CD4-positive, alpha-beta T cell treated with Interleukin-21 for 1 hour (primary cell): ENCODE data around the gene NKX2-4.

Experiments used
- DNase-seq: peaks from one replicate; pipeline ENCODE4 v3.0.0-alpha.2; 2020

The NKX2-4 gene

GRCh38 chr20:21357844-21358243 is 39.5 kb downstream of the NKX2-4 start:
- no peak for DNase-seq

GRCh38 chr20:21356386-21356785 is 40.9 kb downstream of the NKX2-4 start:
- no peak for DNase-seq

GRCh38 chr20:21355981-21356380 is 41.3 kb downstream of the NKX2-4 start:
- no peak for DNase-seq

DNA sequence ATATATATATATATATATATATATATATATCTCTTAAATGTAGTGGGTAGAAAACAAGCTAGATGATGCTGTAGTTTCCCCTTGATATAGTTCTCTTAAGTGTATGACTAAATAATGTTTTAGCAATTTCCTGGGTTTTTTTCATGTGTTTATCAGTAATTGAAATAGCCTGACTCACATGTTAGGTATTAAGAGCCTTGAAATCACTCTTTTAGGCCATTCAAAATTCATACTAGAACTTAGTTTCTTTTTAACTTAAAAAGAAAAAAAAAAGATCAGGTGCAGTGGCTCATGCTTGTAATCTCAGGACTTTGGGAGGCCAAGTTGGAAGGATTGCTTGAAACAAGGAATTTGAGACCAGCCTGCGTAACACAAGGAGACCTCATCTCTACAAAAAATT is 44.1 kb downstream of the NKX2-4 start:
- DNase-seq, result no peak

GRCh38 chr20:21352703-21353102 is 44.6 kb downstream of the NKX2-4 start:
- DNase-seq, result no peak
